ENCODE data around the gene UGGT1. TPM values are rescaled to one million over a fixed set of nuclear protein-coding genes. Genes with fewer than 3 reads are reported as not detected.

The UGGT1 gene
- total RNA-seq, 1 donor from 2014 or later, result 45.9 TPM

GRCh38 chr2:128241896-128242295 lies 150.9 kb downstream of the UGGT1 start:
- Histone ChIP-seq H3K4me3 (no peak overlapping the region), H3K4me1 (no peaks in the 10 kb centered on the region), H3K9me3 (no peaks in the 10 kb centered on the region), H3K36me3 (no peaks in the 10 kb centered on the region), H3K27me3 (no peaks in the 10 kb centered on the region), H3K27ac (no peak overlapping the region)
- intact Hi-C loops (cut with DNase I), result no loop called here
- no peak for DNase-seq
- TF ChIP-seq, protein P1, sequence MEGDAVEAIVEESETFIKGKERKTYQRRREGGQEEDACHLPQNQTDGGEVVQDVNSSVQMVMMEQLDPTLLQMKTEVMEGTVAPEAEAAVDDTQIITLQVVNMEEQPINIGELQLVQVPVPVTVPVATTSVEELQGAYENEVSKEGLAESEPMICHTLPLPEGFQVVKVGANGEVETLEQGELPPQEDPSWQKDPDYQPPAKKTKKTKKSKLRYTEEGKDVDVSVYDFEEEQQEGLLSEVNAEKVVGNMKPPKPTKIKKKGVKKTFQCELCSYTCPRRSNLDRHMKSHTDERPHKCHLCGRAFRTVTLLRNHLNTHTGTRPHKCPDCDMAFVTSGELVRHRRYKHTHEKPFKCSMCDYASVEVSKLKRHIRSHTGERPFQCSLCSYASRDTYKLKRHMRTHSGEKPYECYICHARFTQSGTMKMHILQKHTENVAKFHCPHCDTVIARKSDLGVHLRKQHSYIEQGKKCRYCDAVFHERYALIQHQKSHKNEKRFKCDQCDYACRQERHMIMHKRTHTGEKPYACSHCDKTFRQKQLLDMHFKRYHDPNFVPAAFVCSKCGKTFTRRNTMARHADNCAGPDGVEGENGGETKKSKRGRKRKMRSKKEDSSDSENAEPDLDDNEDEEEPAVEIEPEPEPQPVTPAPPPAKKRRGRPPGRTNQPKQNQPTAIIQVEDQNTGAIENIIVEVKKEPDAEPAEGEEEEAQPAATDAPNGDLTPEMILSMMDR (IDR thresholded peaks at IDR 0.05), result no peak
- ATAC-seq, result no peak

Other genes starting within 250 kb of the UGGT1 start
- 23.1 TPM for gene POLR2D, start 233.0 kb upstream of the UGGT1 start, total RNA-seq
- gene AMMECR1L, start 205.2 kb upstream of the UGGT1 start, total RNA-seq, result 17.2 TPM
- 16.9 TPM for gene SAP130, start 63.1 kb upstream of the UGGT1 start, total RNA-seq
- gene HS6ST1, start 227.7 kb downstream of the UGGT1 start, total RNA-seq, result 33.2 TPM